HFF-Myc (cell line): ENCODE results near the gene WDHD1.

Source experiments
- DNase-seq: peaks from one replicate; pipeline ENCODE4 v3.0.0-alpha.2; 2011; ENCODE audit warnings: low read depth; ENCODE audit errors: extremely low read depth
- H3K4me3 ChIP-seq: replicated peaks from 2 replicates; pipeline ENCODE4 v1.5.1; 2011; ENCODE audit warnings: low read depth, mild to moderate bottlenecking, control low read depth, low read length
- TF ChIP-seq, protein P1 (sequence below): IDR thresholded peaks from 2 replicates; pipeline ENCODE4 v1.5.1; 2012; ENCODE audit warnings: mild to moderate bottlenecking, low read depth, low read length, control low read depth; ENCODE audit errors: missing control alignments

The WDHD1 gene

GRCh38 chr14:54942913-54943312 is 84.0 kb downstream of the WDHD1 start:
- TF ChIP-seq, protein P1, sequence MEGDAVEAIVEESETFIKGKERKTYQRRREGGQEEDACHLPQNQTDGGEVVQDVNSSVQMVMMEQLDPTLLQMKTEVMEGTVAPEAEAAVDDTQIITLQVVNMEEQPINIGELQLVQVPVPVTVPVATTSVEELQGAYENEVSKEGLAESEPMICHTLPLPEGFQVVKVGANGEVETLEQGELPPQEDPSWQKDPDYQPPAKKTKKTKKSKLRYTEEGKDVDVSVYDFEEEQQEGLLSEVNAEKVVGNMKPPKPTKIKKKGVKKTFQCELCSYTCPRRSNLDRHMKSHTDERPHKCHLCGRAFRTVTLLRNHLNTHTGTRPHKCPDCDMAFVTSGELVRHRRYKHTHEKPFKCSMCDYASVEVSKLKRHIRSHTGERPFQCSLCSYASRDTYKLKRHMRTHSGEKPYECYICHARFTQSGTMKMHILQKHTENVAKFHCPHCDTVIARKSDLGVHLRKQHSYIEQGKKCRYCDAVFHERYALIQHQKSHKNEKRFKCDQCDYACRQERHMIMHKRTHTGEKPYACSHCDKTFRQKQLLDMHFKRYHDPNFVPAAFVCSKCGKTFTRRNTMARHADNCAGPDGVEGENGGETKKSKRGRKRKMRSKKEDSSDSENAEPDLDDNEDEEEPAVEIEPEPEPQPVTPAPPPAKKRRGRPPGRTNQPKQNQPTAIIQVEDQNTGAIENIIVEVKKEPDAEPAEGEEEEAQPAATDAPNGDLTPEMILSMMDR: no peak
- DNase-seq: no peak
- no peak overlapping the region for H3K4me3 ChIP-seq

GRCh38 chr14:54936816-54937215 is 90.1 kb downstream of the WDHD1 start:
- no peak for DNase-seq
- TF ChIP-seq, protein P1: no peak
- no peak overlapping the region for H3K4me3 ChIP-seq

DNA sequence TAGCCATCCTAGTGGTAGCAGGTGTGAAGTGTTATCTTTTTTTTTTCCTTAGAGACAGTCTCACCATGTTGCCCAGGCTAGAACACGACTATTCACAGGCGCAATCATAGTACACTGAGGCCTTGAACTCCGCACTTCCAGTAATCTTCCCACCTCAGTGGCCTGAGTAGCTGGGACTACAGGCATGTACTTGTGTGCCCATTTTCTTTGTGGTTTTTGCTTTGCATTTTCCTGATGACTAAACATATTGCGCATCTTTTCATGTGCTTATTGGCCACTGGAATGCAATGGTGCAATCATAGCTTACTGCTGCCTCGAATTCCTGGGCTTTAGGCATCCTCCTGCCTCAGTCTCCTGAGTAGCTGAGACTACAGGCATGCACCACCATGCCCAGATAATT is 90.9 kb downstream of the WDHD1 start:
- TF ChIP-seq, protein P1: no peak
- H3K4me3 ChIP-seq: no peak overlapping the region
- no peak for DNase-seq

- TF ChIP-seq, protein P1: no peak
- no peak for DNase-seq
- no peak overlapping the region for H3K4me3 ChIP-seq
Measured at GRCh38 chr14:54935100-54935499, 91.8 kb downstream of the WDHD1 start.

DNA sequence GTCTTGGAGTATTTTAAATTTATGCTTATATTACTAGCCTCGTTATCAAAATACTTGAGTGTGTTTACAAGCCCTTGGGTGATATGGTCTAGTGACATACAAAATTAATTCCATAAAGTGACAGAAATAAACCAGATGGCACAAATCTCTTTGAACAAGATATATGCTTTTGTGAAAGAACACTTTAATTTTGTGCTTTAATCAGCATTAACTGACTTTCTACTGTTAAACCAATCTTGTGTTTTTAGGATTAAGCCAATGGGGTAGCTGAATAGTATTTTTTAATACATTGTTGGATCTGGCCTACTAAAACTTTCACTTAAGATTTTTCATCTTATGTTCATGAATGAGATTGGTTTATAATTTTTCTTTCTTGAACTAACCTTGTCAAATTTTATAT is 93.9 kb downstream of the WDHD1 start:
- no peak overlapping the region for H3K4me3 ChIP-seq
- DNase-seq: no peak
- TF ChIP-seq, protein P1: no peak

- no peak overlapping the region for H3K4me3 ChIP-seq
- no peak for DNase-seq
- TF ChIP-seq, protein P1: no peak
Measured at GRCh38 chr14:54931598-54932340, 95.1 kb downstream of the WDHD1 start.

- DNase-seq: no peak
- TF ChIP-seq, protein P1: no peak
- no peak overlapping the region for H3K4me3 ChIP-seq
Measured at GRCh38 chr14:54931101-54931500, 95.8 kb downstream of the WDHD1 start.
